Pancreas (tissue), 10 donors: ENCODE measurements around the gene PAQR4. TPM values are rescaled to one million over a fixed set of nuclear protein-coding genes. Genes with fewer than 3 reads are reported as not detected.

Source experiments
- ATAC-seq, 4 donors: fragments of 200-7000 bp; cut with Tn5 transposase; one replicate each; pipeline versions ENCODE4 v1.8.0 to v1.9.1; 2020; ENCODE audit warnings: mild to moderate bottlenecking in 4 of 4, moderate library complexity in 4 of 4
- DNase-seq, 6 donors: peaks; one replicate each; pipeline ENCODE4 v3.0.0-alpha.2; 2020
- FAIRE-seq: peaks from 2 replicates; lab custom pipeline; 2012; peaks lifted over from hg19 to GRCh38; lab: Jason Lieb, UNC
- H3K27ac ChIP-seq, 4 donors: fragments of 200-600 bp; sonication (generic); 1 replicate in 3 of 4; 2 replicates in 1 of 4; pipeline versions ENCODE4 v1.5.0 to v1.8.0; 2020
- H3K27me3 ChIP-seq, 4 donors: fragments of 200-600 bp; one replicate each; pipeline ENCODE4 v1.8.0; 2021
- H3K36me3 ChIP-seq, 3 donors: fragments of 200-600 bp; sonication (generic) in 1 of 3; one replicate each; pipeline versions ENCODE4 v1.5.0 to v1.8.0; 2020 to 2021
- H3K4me1 ChIP-seq, 3 donors: fragments of 200-600 bp; one replicate each; pipeline ENCODE4 v1.8.0; 2021
- H3K4me3 ChIP-seq, 4 donors: fragments of 200-600 bp; sonication (generic) in 2 of 4; one replicate each; pipeline versions ENCODE4 v1.5.0 to v1.8.0; 2020 to 2021
- H3K9me3 ChIP-seq, 4 donors: fragments of 200-600 bp; one replicate each; pipeline ENCODE4 v1.8.0; 2021
- WGBS, 2 donors: extraction: QIAGEN DNeasy Blood & Tissue Kit; methylation state at CpG; one replicate each; pipeline ENCODE4 v1.1.7; 2013; 5-methylcytosine and 5-hydroxymethylcytosine counted together
- intact Hi-C, 3 donors: fragments of 100-400 bp; cut with DNase I; formaldehyde crosslinking; loops; one replicate each; pipeline versions ENCODE4 v1.11.1 to v1.14.2; 2022
- polyA plus RNA-seq, 2 donors: library from polyadenylated mRNA; stranded (reverse); fragments of 200-250 nt; gene quantifications; one replicate each; pipeline ENCODE4 v1.2.3, GENCODE V29; 2013
- total RNA-seq, 6 donors: library from RNA; stranded (reverse); fragmentation: NEBNext Ultra II Directional in 4 of 6; extraction: Animal tissue kit (Norgen Biotek cat#: 25700) in 4 of 6; gene quantifications; one replicate each; pipeline versions ENCODE4 v1.2.1 to v1.2.4, GENCODE V29; 2021 to 2023
- TF ChIP-seq, protein P1 (sequence below), 4 donors: fragments of 200-600 bp; sonication (generic) in 3 of 4; IDR thresholded peaks; one replicate each; pipeline versions ENCODE4 v1.5.0 to v1.8.0; 2021; ENCODE audit warnings: antibody characterized with exemption in 4 of 4
- donor health status: healthy with polysubstance abuse.
- donor health status: DM: no; HTN: no; CAD: no; lungs with moderate emphysema.
- donor health status: DM: no; HTN: no; CAD: no.
- donor health status: control.
- donor health status: control.
- donor health status: Bipolar disorder and iron deficiency.
- donor health status: DM: yes; HTN: yes; CAD: no.
- donor health status: DM: no; HTN: no; CAD: no.
- donor health status: DM: no; HTN: no; CAD: no.
- donor health status: DM: yes; HTN: yes; CAD: no.

Gene PAQR4
- total and polyA plus RNA-seq, 8 donors: 5.3 to 12.5 (median 6.6) TPM

DNA sequence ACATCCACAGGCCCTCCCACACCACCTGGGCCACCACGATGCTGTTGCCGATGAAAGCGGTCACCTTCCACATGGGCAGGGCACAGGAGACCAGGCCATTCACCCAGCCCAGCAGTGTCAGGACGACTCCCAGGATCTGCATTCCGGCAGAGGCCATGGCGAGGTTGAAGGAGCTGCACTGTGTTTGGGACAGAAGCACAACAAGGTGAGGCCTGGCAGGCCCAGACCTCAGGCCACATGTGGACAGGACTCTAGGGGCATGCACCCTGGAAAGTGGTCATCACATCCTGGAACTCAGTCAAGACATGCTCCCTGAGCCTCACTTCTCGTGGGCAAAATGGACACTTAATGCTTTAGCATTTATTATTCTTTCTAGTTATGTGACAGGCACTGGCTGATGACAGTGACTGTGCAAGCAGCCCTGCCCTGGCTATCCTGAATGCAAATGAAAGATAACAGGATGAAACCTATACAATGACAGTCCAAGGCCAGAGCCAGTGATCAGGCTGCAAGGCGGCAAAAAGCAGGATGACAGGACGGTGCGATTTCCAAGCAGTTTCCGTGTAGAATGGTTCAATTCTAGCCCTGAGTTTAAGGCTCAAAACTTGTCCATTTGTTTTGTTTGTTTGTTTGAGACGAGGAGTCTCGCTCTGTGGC is 46.8 kb downstream of the PAQR4 start:
- H3K27me3 ChIP-seq: no peaks in the 10 kb centered on the region
- WGBS, 2 donors: 86 to 90% methylated on average over 13 of the region's 13 CpGs
- ATAC-seq (no peak), DNase-seq (no peak), FAIRE-seq (no peak)
- H3K36me3 ChIP-seq: no peaks in the 10 kb centered on the region
- no peak overlapping the region for H3K4me3 ChIP-seq
- no peaks in the 10 kb centered on the region for H3K9me3 ChIP-seq
- no peak overlapping the region for H3K27ac ChIP-seq
- intact Hi-C loops: no loop called here
- TF ChIP-seq, protein P1, sequence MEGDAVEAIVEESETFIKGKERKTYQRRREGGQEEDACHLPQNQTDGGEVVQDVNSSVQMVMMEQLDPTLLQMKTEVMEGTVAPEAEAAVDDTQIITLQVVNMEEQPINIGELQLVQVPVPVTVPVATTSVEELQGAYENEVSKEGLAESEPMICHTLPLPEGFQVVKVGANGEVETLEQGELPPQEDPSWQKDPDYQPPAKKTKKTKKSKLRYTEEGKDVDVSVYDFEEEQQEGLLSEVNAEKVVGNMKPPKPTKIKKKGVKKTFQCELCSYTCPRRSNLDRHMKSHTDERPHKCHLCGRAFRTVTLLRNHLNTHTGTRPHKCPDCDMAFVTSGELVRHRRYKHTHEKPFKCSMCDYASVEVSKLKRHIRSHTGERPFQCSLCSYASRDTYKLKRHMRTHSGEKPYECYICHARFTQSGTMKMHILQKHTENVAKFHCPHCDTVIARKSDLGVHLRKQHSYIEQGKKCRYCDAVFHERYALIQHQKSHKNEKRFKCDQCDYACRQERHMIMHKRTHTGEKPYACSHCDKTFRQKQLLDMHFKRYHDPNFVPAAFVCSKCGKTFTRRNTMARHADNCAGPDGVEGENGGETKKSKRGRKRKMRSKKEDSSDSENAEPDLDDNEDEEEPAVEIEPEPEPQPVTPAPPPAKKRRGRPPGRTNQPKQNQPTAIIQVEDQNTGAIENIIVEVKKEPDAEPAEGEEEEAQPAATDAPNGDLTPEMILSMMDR (IDR thresholded peaks at IDR 0.05): no peak
- H3K4me1 ChIP-seq: peaks cover 6 to 14% (median 9%) of the 10 kb centered on the region in 3 donors

GRCh38 chr16:3017344-3017743 is 48.2 kb downstream of the PAQR4 start:
- TF ChIP-seq, protein P1 (IDR thresholded peaks at IDR 0.05): no peak

GRCh38 chr16:3017794-3018506 is 48.8 kb downstream of the PAQR4 start, which contains the start of gene CLDN6:
TSS of gene CLDN6 (minus strand) at chr16:3018183. CDS start at chr16:3016021, 2,162 bp downstream.
- no peak for FAIRE-seq

More at GRCh38 chr16:3017344-3017743, 48.2 kb downstream of the PAQR4 start:
- Histone ChIP-seq H3K27ac (no peak overlapping the region), H3K4me3 (no peak overlapping the region), H3K36me3 (peaks cover 0 to 3% (median 0%) of the 10 kb centered on the region in 3 donors), H3K9me3 (no peaks in the 10 kb centered on the region), H3K27me3 (no peaks in the 10 kb centered on the region), H3K4me1 (peaks cover 6 to 18% (median 14%) of the 10 kb centered on the region in 3 donors)
- ATAC-seq (no peak), DNase-seq (peak in 2 of 6 donors; percentile 31 to 79), FAIRE-seq (no peak)
- WGBS, 2 donors: 89 to 97% methylated on average over 20 of the region's 20 CpGs
- intact Hi-C loops: no loop called here

GRCh38 chr16:3019594-3020246 is 50.6 kb downstream of the PAQR4 start:
- no peak for DNase-seq
- Histone ChIP-seq H3K4me1 (peaks cover 15 to 32% (median 25%) of the 10 kb centered on the region in 3 donors), H3K36me3 (peaks cover 0 to 3% (median 0%) of the 10 kb centered on the region in 3 donors), H3K9me3 (no peaks in the 10 kb centered on the region), H3K4me3 (peak overlapping the region in 3 of 4 donors; percentile 64 to 93 (median 87)), H3K27ac (peak overlapping the region; percentile 97 to 100 (median 98)), H3K27me3 (no peaks in the 10 kb centered on the region)
- 24 to 32% methylated on average over 37 to 40 of the region's 40 CpGs for WGBS, 2 donors
- TF ChIP-seq, protein P1 (IDR thresholded peaks at IDR 0.05): no peak
- no peak for ATAC-seq
- no peak for FAIRE-seq
- intact Hi-C loops: no loop called here

More at GRCh38 chr16:3017794-3018506, 48.8 kb downstream of the PAQR4 start, which contains the start of gene CLDN6:
- TF ChIP-seq, protein P1 (IDR thresholded peaks at IDR 0.05): no peak
- intact Hi-C loops: no loop called here
- H3K4me1 ChIP-seq: peaks cover 12 to 24% (median 20%) of the 10 kb centered on the region in 3 donors
- H3K27ac ChIP-seq: no peak within 1 kb of the TSS
- H3K27me3 ChIP-seq: no peaks in the 10 kb centered on the region
- ATAC-seq (no peak), DNase-seq (peak in 4 of 6 donors; percentile 57 to 84 (median 80))
- no peaks in the 10 kb centered on the region for H3K9me3 ChIP-seq
- no peak within 1 kb of the TSS for H3K4me3 ChIP-seq
- peaks cover 0 to 3% (median 0%) of the 10 kb centered on the region in 3 donors for H3K36me3 ChIP-seq
- WGBS, 2 donors: 14 to 19% methylated on average over 42 to 51 of the region's 52 CpGs
